ENCODE measurements around the gene ALX1. TPM values are rescaled to one million over a fixed set of nuclear protein-coding genes. Genes with fewer than 3 reads are reported as not detected.
"Not testable (repeated sequence)": the region's sequence is repeated elsewhere in the genome, so short reads cannot be mapped to it uniquely, and the experiment has no call there.

The ALX1 gene
- total and polyA plus RNA-seq, 2 of the 4 experiments (the other 2 are of a cell fraction) = not detected

DNA sequence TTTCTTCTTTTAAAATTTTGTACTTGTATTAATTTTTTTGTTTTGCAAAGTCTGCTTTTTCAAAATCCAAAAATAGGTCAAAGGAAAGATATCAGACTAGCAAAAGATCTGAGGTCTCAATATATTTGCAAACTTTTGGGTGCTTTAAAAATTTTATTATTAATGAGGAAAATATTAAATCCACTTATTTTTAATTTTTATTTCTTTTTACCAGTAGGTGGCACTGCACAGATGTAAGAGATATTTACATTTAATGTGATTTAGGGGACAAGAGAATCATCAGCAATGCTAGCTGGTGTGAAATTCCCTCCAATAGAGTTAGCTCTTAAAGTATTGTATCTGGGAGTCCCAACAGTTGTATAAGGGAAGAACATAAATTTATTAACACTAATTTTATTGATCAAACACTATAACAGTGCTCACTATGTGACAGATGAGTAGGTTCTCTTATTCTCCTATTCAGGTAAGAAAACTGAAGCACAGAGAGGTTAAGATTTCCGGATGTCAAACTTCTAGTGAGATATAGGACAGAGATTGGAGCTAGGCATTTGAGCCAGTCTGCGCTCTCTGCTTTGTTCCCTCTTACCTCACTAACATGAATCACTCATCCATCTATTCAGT lies 30.5 kb downstream of the ALX1 start:
- H3K9me1 ChIP-seq (ENCODE audit: insufficient read depth, low read length) = no peaks in the 10 kb centered on the region
- POLR2A ChIA-PET (ENCODE audit: unreplicated experiment) = no interaction called here
- H2BK5ac ChIP-seq (ENCODE audit: low read depth, low read length, poor library complexity, severe bottlenecking) = no peak overlapping the region
- no peak overlapping the region for H4K5ac ChIP-seq (ENCODE audit: low read depth, low read length)
- H3K4me2 ChIP-seq (ENCODE audit: low read depth, low read length) = no peak overlapping the region
- no peak overlapping the region for H2AFZ ChIP-seq (replicated peaks; ENCODE audit: low read length, poor library complexity)
- WGBS, 2 experiments (ENCODE audit: extremely low coverage in 2 of 2, insufficient read length in 1 of 2) = no CpG with 5 or more reads among the region's 2 CpGs
- no peak overlapping the region for H3K4me3 ChIP-seq (ENCODE audit: insufficient read depth, low read depth, low read length)
- no peaks in the 10 kb centered on the region for H4K20me1 ChIP-seq (ENCODE audit: insufficient read depth, low read length)
- no peak overlapping the region for H2AK9ac ChIP-seq (replicated peaks; ENCODE audit: low read depth, low read length, poor library complexity)
- H4K8ac ChIP-seq (ENCODE audit: low read depth in 2 of 2, low read length in 2 of 2) = no peak overlapping the region
- H3K23ac ChIP-seq (ENCODE audit: low read depth, low read length) = no peak overlapping the region
- no TSS peak for BruUV-seq (replicated peaks)
- DNase-seq = peak; percentile 1
- no peak overlapping the region for H3K56ac ChIP-seq (ENCODE audit: extremely low read depth, insufficient read depth, low read length)
- TF ChIP-seq SMC3 (IDR thresholded peaks at IDR 0.05; ENCODE audit: low read depth, low read length) = no peak
- TF ChIP-seq, protein P1, sequence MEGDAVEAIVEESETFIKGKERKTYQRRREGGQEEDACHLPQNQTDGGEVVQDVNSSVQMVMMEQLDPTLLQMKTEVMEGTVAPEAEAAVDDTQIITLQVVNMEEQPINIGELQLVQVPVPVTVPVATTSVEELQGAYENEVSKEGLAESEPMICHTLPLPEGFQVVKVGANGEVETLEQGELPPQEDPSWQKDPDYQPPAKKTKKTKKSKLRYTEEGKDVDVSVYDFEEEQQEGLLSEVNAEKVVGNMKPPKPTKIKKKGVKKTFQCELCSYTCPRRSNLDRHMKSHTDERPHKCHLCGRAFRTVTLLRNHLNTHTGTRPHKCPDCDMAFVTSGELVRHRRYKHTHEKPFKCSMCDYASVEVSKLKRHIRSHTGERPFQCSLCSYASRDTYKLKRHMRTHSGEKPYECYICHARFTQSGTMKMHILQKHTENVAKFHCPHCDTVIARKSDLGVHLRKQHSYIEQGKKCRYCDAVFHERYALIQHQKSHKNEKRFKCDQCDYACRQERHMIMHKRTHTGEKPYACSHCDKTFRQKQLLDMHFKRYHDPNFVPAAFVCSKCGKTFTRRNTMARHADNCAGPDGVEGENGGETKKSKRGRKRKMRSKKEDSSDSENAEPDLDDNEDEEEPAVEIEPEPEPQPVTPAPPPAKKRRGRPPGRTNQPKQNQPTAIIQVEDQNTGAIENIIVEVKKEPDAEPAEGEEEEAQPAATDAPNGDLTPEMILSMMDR (conservative IDR thresholded peaks at IDR 0.05; ENCODE audit: low read depth, low read length) = peak; percentile 35; the same call in 1 of the 2 replicates
- H2BK20ac ChIP-seq (ENCODE audit: low read depth, low read length) = no peak overlapping the region
- intact Hi-C loops (cut with micrococcal nuclease) = loop anchor here (5.0 kb wide), 1 partner anchor 137 kb away; no protein-coding TSS in a partner anchor
- H3K36me3 ChIP-seq (ENCODE audit: control insufficient read depth, insufficient read depth, low read length) = no peaks in the 10 kb centered on the region
- no peak overlapping the region for H3K18ac ChIP-seq (ENCODE audit: low read depth, low read length)
- H2BK120ac ChIP-seq (ENCODE audit: low read depth, low read length) = no peak overlapping the region
- H2BK15ac ChIP-seq (ENCODE audit: low read depth, low read length) = no peak overlapping the region
- no peak overlapping the region for H3K14ac ChIP-seq (replicated peaks; ENCODE audit: low read depth, low read length)
- H3K79me1 ChIP-seq (ENCODE audit: low read depth in 1 of 2, low read length in 2 of 2) = no peaks in the 10 kb centered on the region
- no peak overlapping the region for H3K4ac ChIP-seq (ENCODE audit: low read depth, low read length)
- CTCF ChIA-PET = interaction anchor here (0.6 to 1.3 kb wide), 4 partner anchors 55 to 839 kb away, joined by 3 to 12 read pairs (median 3); no protein-coding TSS in a partner anchor
- H2AK5ac ChIP-seq (ENCODE audit: low read depth, low read length) = no peak overlapping the region
- H3K4me1 ChIP-seq (ENCODE audit: control insufficient read depth, insufficient read depth, low read length) = no peaks in the 10 kb centered on the region
- in situ Hi-C loops (cut with MboI; ENCODE audit: low sequenced_read_pairs) = no loop called here
- no peaks in the 10 kb centered on the region for H3K9me3 ChIP-seq (ENCODE audit: control insufficient read depth, insufficient read depth, low read length)
- ATAC-seq (ENCODE audit: low read depth) = no peak
- dilution Hi-C loops (cut with HindIII; ENCODE audit: low sequenced_read_pairs, unreplicated experiment) = no loop called here
- H3K27me3 ChIP-seq (ENCODE audit: control insufficient read depth, insufficient read depth, low read length) = no peaks in the 10 kb centered on the region; the same call in 1 of the 2 replicates
- H3K9ac ChIP-seq (ENCODE audit: low read depth, low read length) = no peak overlapping the region
- no peak overlapping the region for H3K27ac ChIP-seq (ENCODE audit: insufficient read depth, low read length)
- no peak overlapping the region for H4K91ac ChIP-seq (ENCODE audit: insufficient read depth, low read depth, low read length)

DNA sequence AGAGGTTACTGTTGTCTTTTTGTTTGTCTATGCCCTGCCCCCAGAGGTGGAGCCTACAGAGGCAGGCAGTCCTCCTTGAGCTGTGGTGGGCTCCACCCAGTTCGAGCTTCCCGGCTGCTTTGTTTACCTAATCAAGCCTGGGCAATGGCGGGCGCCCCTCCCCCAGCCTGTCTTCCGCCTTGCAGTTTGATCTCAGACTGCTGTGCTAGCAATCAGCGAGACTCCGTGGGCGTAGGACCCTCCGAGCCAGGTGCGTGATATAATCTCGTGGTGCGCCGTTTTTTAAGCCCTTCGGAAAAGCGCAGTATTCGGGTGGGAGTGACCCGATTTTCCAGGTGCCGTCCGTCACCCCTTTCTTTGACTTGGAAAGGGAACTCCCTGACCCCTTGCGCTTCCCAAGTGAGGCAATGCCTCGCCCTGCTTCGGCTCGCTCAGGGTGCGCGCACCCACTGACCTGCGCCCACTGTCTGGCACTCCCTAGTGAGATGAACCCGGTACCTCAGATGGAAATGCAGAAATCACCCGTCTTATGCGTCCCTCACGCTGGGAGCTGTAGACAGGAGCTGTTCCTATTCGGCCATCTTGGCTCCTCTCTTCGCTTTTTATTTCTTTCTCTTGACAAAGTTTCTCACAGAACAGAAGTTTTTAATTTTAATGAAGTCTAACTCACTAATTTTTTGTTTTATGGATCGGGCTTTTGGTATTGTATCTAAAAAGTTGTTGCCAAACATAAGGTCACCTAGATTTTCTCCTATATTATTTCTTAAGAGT lies 38.0 kb downstream of the ALX1 start:
- DNase-seq; H2BK5ac ChIP-seq (ENCODE audit: low read depth, low read length, poor library complexity, severe bottlenecking): not testable (repeated sequence)

More for the DNA sequence above, 38.0 kb downstream of the ALX1 start:
- H2AK5ac ChIP-seq (ENCODE audit: low read depth, low read length); H3K36me3 ChIP-seq (ENCODE audit: control insufficient read depth, insufficient read depth, low read length); BruUV-seq (replicated peaks); H4K5ac ChIP-seq (ENCODE audit: low read depth, low read length); ATAC-seq (ENCODE audit: low read depth); in situ Hi-C loops (cut with MboI; ENCODE audit: low sequenced_read_pairs); H3K27me3 ChIP-seq (ENCODE audit: control insufficient read depth, insufficient read depth, low read length); H3K4me2 ChIP-seq (ENCODE audit: low read depth, low read length); H2AFZ ChIP-seq (replicated peaks; ENCODE audit: low read length, poor library complexity); H3K14ac ChIP-seq (replicated peaks; ENCODE audit: low read depth, low read length); H4K8ac ChIP-seq (ENCODE audit: low read depth in 2 of 2, low read length in 2 of 2); H2BK120ac ChIP-seq (ENCODE audit: low read depth, low read length); H3K9me3 ChIP-seq (ENCODE audit: control insufficient read depth, insufficient read depth, low read length); H3K23ac ChIP-seq (ENCODE audit: low read depth, low read length); H4K91ac ChIP-seq (ENCODE audit: insufficient read depth, low read depth, low read length); H3K4me3 ChIP-seq (ENCODE audit: insufficient read depth, low read depth, low read length); H3K27ac ChIP-seq (ENCODE audit: insufficient read depth, low read length); CTCF ChIA-PET; H3K9ac ChIP-seq (ENCODE audit: low read depth, low read length); H2BK20ac ChIP-seq (ENCODE audit: low read depth, low read length); dilution Hi-C loops (cut with HindIII; ENCODE audit: low sequenced_read_pairs, unreplicated experiment); POLR2A ChIA-PET (ENCODE audit: unreplicated experiment); H3K79me1 ChIP-seq (ENCODE audit: low read depth in 1 of 2, low read length in 2 of 2); intact Hi-C loops (cut with micrococcal nuclease); H3K4me1 ChIP-seq (ENCODE audit: control insufficient read depth, insufficient read depth, low read length); H3K18ac ChIP-seq (ENCODE audit: low read depth, low read length); H3K9me1 ChIP-seq (ENCODE audit: insufficient read depth, low read length); H2AK9ac ChIP-seq (replicated peaks; ENCODE audit: low read depth, low read length, poor library complexity); H3K56ac ChIP-seq (ENCODE audit: extremely low read depth, insufficient read depth, low read length); H3K4ac ChIP-seq (ENCODE audit: low read depth, low read length); H2BK15ac ChIP-seq (ENCODE audit: low read depth, low read length); H4K20me1 ChIP-seq (ENCODE audit: insufficient read depth, low read length): not testable (repeated sequence)
- WGBS, 2 experiments (ENCODE audit: extremely low coverage in 2 of 2, insufficient read length in 1 of 2) = 86% methylated on average over 14 of the region's 33 CpGs; no CpG with 5 or more reads in 1 of the 2 experiments
